ENCODE measurements around the gene EMC10.
"Not testable (repeated sequence)": the region's sequence is repeated elsewhere in the genome, so short reads cannot be mapped to it uniquely, and the experiment has no call there.

EMC10 gene

DNA sequence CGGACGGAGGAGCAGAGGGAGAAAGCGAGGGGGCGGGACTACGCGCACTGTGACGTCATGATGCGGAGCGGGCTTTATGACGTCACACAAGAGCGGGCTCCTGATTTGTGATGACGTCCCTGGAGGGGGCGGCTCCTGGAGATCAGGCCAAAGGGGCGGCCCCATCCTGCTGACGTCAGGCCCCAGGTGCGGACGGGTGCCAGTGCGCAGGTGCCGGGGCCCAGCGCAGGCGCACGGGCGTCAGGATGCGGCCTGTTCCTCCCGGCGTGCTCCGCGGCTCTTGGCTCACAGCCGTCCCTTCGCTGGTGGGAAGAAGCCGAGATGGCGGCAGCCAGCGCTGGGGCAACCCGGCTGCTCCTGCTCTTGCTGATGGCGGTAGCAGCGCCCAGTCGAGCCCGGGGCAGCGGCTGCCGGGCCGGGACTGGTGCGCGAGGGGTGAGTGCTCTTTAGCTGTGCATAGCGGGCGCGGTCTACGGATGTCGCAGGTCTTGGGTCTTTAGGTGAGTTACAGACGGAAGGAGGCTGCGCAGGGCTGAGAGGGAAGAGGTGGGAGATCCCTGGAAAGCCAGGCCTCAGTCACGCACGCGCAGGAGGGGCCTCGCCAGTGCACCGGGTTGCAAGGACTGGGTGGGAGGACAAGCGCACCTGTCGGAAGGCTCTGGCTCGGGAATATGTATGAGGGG is at the start of gene EMC10, which contains the start of gene GARIN5A:
Gene EMC10 (plus strand): TSS at position 284 of the 683 bp plus-strand sequence. CDS start 38 bp downstream, at position 322.
Gene GARIN5A (minus strand): TSS at position 625 of the 683 bp plus-strand sequence. CDS start 460 bp downstream, at position 165.
- DNase-seq (ENCODE audit: low read depth in 3 of 3), result peak; percentile 87 to 94 (median 90)

GRCh38 chr19:50427318-50427925 is 48.9 kb upstream of the EMC10 start:
- DNase-seq (ENCODE audit: low read depth in 3 of 3), result no peak

DNA sequence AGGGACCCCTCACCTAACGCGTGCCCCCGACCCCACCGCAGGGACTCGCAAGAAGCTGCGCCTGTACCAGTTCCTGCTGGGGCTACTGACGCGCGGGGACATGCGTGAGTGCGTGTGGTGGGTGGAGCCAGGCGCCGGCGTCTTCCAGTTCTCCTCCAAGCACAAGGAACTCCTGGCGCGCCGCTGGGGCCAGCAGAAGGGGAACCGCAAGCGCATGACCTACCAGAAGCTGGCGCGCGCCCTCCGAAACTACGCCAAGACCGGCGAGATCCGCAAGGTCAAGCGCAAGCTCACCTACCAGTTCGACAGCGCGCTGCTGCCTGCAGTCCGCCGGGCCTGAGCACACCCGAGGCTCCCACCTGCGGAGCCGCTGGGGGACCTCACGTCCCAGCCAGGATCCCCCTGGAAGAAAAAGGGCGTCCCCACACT is 48.3 kb upstream of the EMC10 start:
- peak in 1 of 3 experiments; percentile 42 for DNase-seq (ENCODE audit: low read depth in 3 of 3)

- no peak for DNase-seq (ENCODE audit: low read depth in 3 of 3)
Measured at GRCh38 chr19:50428772-50429463, 47.4 kb upstream of the EMC10 start.

- no peak for DNase-seq (ENCODE audit: low read depth in 3 of 3)
Measured at GRCh38 chr19:50430888-50431342, 45.4 kb upstream of the EMC10 start.

GRCh38 chr19:50431343-50432220 is 44.7 kb upstream of the EMC10 start:
- peak; percentile 77 to 85 (median 84) for DNase-seq (ENCODE audit: low read depth in 3 of 3)

- DNase-seq (ENCODE audit: low read depth in 3 of 3), result no peak
Measured at GRCh38 chr19:50432221-50433028, 43.9 kb upstream of the EMC10 start, which contains the start of gene MYBPC2. Gene MYBPC2, plus strand, starts transcription at chr19:50432892. Its CDS starts 62 bp downstream, at chr19:50432954.

DNA sequence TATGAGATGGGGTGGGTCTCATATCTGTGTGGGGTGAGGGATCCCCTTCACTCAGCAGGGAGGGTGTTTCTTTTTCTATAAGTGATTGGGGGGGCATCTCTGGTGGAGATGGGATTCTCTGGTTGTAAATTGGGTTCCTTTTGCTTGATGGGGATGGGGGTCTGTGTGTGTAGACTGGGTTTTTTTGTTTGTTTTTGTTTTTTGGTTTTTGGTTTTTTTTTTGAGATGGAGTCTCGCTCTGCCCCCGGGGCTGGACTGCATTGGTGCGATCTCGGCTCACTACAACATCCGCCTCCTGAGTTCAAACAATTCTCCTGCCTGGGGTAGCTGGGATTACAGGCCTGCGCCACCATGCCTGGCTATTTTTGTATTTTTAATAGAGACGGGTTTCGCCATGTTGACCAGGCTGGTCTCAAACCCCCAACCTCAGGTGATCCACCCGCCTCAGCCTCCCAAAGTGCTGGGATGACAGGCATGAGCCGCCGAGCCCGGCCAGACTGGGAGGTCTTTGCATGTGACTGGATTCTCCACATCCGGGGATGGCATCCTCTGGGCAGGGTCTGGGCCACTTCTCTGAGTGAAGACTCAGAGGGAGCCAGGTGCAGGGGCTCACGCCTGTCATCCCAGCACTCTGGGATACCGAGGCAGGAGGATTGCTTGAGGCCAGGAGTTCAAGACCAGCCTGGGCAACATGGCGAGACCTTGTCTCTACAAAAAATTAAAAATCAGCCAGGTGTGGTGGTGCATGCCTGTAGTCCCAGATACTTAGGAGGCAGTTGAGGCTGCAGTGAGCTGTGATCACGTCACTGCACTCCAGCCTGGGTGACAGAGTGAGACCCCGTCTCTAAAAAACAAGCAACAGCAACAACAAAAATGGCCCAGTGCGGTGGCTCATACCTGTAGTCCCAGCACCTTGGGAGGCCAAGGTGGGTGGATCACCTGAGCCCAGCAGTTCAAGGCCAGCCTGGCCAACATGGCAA is 42.8 kb upstream of the EMC10 start:
- no peak for DNase-seq (ENCODE audit: low read depth in 3 of 3)

DNA sequence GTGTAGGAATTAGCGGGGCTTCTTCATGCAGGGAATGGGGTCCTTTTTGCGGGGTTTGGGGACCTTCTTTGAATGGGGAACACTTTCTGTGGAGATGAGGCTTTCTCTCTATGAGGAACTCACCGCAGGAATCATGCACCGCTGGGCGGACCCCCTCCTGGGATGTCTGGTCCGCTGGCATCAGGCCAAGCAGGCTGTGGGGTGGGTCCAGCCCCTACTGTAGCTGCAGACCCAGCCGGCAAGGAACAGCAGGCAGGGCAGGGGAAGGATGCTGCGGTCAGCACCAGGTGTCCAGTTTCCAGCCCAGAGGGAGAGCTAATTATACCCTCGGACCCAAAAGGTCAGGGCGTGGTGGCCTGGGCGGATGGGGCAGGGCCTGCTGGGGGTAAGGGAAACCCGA is 41.8 kb upstream of the EMC10 start:
- DNase-seq (ENCODE audit: low read depth in 3 of 3), result no peak

DNA sequence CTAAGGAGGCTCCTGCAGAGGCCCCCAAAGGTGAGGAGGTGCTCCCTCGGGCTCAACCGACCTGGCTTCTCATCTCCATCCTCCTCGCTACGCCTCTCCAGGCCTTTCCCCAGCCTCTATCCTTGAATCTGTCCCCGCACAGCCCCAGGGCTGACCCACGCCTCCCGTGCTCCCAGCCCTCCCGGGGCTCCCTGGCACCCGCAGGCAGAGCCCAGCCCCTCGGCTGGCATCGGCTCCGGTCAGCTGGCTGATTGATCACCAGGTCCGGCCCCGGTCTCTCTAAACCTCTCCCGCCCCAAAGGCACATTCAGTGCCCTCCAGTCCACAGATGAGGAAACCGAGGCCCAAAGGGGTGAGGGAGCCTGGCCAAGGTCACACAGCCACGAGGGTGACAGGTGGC is 41.1 kb upstream of the EMC10 start:
- DNase-seq (ENCODE audit: low read depth in 3 of 3), result no peak

DNA sequence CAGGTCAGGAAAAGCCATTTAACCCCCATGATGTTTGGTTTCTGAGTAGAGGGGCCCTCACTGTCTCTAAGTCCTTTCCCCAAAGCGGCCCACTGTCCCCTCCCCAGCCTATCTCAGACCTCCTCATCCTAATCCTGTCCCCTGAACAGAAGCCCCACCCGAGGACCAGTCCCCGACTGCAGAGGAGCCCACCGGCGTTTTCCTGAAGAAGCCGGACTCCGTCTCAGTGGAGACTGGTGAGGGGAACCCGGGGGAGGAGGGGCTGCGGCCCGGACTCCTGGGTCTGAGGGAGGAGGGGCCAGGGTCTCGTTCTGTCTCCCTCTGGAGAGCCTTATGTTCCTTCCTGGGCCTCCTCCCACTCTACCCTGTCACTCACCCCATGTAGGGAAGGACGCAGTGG is 40.7 kb upstream of the EMC10 start:
- no peak for DNase-seq (ENCODE audit: low read depth in 3 of 3)

- DNase-seq (ENCODE audit: low read depth in 3 of 3), result no peak
Measured at GRCh38 chr19:50437862-50438449, 38.4 kb upstream of the EMC10 start.

DNA sequence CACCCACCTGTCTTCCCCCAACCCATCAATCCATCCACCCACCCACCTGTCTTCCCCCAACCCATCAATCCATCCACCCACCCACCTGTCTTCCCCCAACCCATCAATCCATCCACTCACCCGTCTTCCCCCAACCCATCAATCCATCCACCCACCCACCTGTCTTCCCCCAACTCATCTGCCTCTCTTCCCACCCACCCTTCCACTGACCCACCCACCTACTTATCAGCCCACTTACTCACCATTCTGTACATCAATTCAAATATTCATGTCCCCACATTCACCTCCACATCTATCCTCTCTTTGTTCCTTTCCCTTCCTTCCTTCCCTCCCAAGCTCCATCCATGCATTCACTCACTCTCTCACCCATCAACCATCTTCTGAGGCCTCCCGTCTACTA is 37.2 kb upstream of the EMC10 start:
- not testable (repeated sequence) for DNase-seq (ENCODE audit: low read depth in 3 of 3)

DNA sequence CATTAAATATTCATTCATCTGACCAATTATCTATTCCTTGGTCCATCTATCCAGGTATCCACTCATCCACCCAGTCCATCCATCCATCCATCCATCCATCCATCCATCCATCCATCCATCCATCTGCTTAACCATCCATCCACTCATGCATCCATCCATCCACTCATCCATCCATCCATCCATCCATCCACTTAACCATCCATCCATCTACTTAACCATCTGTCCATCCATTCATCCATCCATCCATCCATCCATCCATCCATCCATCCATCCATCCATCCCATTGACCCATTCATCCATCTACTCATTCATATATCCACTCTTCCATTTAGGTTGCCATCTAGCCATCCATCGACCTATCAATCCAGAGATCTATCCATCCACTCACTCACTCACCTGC is 32.2 kb upstream of the EMC10 start:
- DNase-seq (ENCODE audit: low read depth in 3 of 3), result no peak

DNA sequence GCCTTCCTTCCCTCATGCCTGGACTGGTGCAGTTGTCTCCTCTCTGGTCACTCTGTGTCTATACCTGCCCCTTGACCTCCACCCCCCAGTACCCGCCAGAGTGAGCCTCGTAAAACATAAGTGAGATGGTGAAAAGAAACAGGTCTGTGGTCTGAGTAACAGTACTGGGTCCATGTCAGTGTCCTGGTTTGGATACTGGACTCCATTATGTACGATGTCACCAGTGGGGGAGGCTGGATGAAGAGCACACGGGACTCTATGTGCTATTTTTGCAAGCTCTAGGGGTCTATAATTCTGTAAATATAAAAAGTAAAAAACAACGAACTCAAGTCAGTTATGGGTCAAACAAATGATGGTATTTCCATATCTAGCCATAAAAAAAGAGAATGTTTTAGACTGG is 29.3 kb upstream of the EMC10 start:
- no peak for DNase-seq (ENCODE audit: low read depth in 3 of 3)

GRCh38 chr19:50447750-50448149 is 28.6 kb upstream of the EMC10 start:
- DNase-seq (ENCODE audit: low read depth in 3 of 3), result no peak

DNA sequence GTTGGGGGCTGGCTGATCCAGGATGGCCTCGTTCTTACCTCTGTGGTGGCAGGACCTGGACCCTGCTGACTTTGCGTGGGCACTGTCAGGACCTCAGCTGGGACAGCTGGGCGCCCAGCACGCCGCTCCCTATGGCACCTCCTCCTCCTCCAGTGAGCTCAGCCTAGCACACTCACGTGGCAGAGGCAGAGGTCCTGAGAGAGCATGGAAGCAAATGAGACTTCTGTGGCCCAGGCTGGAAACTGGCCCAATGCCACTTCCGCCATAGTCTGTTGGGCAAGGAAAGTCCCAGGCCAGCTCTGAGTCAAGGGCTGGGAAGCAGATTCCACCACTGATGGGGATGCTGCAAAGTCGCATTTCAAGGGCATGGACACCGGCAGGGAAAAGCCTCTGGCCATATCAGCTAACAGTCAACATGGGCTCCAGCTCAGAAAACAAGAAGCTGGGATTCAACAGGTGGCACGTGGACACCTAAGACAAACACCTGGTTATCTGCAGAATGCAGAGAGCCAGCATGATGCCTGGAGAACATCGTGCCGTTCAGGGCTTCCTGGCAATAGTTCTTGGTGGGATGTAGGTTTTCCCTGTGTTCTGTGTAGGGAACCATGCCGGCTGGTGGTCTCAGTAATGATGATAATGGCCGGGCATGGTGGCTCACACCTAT is 26.9 kb upstream of the EMC10 start:
- DNase-seq (ENCODE audit: low read depth in 3 of 3), result no peak

- no peak for DNase-seq (ENCODE audit: low read depth in 3 of 3)
Measured at GRCh38 chr19:50450369-50451222, 25.7 kb upstream of the EMC10 start.
